Measurements from ENCODE around the gene CNEP1R1. TPM values are rescaled to one million over a fixed set of nuclear protein-coding genes. Genes with fewer than 3 reads are reported as not detected.

CNEP1R1 gene, protein sequence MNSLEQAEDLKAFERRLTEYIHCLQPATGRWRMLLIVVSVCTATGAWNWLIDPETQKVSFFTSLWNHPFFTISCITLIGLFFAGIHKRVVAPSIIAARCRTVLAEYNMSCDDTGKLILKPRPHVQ
- 21.4 to 24.3 TPM (median 22.3 TPM) in 3 replicates for total RNA-seq

- peak within 1 kb of the TSS; percentile 91 for H3K4me3 Mint-ChIP-seq
- peak within 1 kb of the TSS; percentile 95 for H3K27ac Mint-ChIP-seq
These were observed at the start of gene CNEP1R1 for GRCh38 chr16:50024684-50025536. TSS of gene CNEP1R1 (plus strand) at chr16:50025225. CDS start at chr16:50025316, 91 bp downstream.

DNA sequence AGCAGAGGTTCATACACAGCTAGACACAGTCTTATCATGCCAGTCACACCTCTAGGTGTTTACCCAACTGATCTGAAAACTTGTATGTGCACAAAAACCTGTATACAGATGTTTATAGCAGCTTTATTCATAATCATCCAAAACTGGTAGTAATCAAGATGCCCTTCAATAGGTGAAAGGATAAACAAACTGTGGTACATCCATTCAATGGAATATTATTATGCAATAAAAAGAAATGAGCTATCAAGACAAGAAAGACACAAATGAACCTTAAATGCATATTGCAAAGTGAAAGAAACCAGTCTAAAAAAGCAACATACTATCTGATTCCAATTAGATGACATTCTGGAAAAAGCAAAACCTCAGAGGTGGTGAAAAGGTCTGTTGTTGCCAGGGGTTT, 47.6 kb upstream of the CNEP1R1 start:
- no peak for DNase-seq (ENCODE audit: low spot score in 2 of 2, unreplicated experiment in 2 of 2)
- TF ChIP-seq, protein P1, sequence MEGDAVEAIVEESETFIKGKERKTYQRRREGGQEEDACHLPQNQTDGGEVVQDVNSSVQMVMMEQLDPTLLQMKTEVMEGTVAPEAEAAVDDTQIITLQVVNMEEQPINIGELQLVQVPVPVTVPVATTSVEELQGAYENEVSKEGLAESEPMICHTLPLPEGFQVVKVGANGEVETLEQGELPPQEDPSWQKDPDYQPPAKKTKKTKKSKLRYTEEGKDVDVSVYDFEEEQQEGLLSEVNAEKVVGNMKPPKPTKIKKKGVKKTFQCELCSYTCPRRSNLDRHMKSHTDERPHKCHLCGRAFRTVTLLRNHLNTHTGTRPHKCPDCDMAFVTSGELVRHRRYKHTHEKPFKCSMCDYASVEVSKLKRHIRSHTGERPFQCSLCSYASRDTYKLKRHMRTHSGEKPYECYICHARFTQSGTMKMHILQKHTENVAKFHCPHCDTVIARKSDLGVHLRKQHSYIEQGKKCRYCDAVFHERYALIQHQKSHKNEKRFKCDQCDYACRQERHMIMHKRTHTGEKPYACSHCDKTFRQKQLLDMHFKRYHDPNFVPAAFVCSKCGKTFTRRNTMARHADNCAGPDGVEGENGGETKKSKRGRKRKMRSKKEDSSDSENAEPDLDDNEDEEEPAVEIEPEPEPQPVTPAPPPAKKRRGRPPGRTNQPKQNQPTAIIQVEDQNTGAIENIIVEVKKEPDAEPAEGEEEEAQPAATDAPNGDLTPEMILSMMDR (IDR thresholded peaks at IDR 0.05; ENCODE audit: unreplicated experiment) = no peak
- H3K27me3 Mint-ChIP-seq (ENCODE audit: low read depth) = peaks cover 3% of the 10 kb centered on the region
- no peak overlapping the region for H3K4me3 Mint-ChIP-seq
- H3K36me3 Mint-ChIP-seq = no peaks in the 10 kb centered on the region
- H3K27ac Mint-ChIP-seq = no peak overlapping the region
- no peaks in the 10 kb centered on the region for H3K4me1 Mint-ChIP-seq
- H3K9me3 Mint-ChIP-seq = peaks cover 6% of the 10 kb centered on the region

More at GRCh38 chr16:50024684-50025536, at the start of gene CNEP1R1:
- Mint-ChIP-seq H3K27me3 (ENCODE audit: low read depth) (peaks cover 17% of the 10 kb centered on the region), H3K9me3 (no peaks in the 10 kb centered on the region), H3K36me3 (peaks cover 4% of the 10 kb centered on the region), H3K4me1 (peaks cover 11% of the 10 kb centered on the region)
- DNase-seq (ENCODE audit: low spot score in 2 of 2, unreplicated experiment in 2 of 2) = peak; percentile 84 to 94
- TF ChIP-seq, protein P1 (IDR thresholded peaks at IDR 0.05; ENCODE audit: unreplicated experiment) = peak; percentile 95

- Mint-ChIP-seq H3K4me3 (no peak overlapping the region), H3K9me3 (peaks cover 6% of the 10 kb centered on the region), H3K27me3 (ENCODE audit: low read depth) (peaks cover 3% of the 10 kb centered on the region), H3K27ac (no peak overlapping the region), H3K36me3 (no peaks in the 10 kb centered on the region), H3K4me1 (no peaks in the 10 kb centered on the region)
- TF ChIP-seq, protein P1 (IDR thresholded peaks at IDR 0.05; ENCODE audit: unreplicated experiment) = no peak
- no peak for DNase-seq (ENCODE audit: low spot score in 2 of 2, unreplicated experiment in 2 of 2)
These were observed 46.3 kb upstream of the CNEP1R1 start for GRCh38 chr16:49978569-49979326.

DNA sequence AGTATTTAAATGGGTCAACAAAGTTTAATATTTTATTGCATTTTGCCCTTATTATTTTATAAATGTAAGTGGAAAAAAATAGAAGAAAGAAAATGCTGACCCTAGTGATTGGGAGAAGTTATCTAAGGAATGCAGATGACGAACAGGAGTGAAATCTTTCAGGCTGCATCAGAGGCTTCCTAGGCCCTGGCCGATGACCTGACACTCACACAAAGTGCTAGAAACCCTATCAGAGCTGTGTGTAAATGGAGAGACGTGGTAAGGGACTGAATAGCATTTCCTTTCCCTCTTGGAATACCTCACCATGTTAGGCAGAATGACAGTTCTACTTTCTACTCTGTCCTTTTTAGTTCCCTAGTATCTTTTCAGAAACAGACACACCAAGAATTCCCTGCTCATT, 44.9 kb upstream of the CNEP1R1 start:
- Mint-ChIP-seq H3K36me3 (no peaks in the 10 kb centered on the region), H3K9me3 (peaks cover 6% of the 10 kb centered on the region), H3K27ac (no peak overlapping the region), H3K27me3 (ENCODE audit: low read depth) (no peaks in the 10 kb centered on the region), H3K4me3 (no peak overlapping the region), H3K4me1 (no peaks in the 10 kb centered on the region)
- TF ChIP-seq, protein P1 (IDR thresholded peaks at IDR 0.05; ENCODE audit: unreplicated experiment) = no peak
- DNase-seq (ENCODE audit: low spot score in 2 of 2, unreplicated experiment in 2 of 2) = no peak

DNA sequence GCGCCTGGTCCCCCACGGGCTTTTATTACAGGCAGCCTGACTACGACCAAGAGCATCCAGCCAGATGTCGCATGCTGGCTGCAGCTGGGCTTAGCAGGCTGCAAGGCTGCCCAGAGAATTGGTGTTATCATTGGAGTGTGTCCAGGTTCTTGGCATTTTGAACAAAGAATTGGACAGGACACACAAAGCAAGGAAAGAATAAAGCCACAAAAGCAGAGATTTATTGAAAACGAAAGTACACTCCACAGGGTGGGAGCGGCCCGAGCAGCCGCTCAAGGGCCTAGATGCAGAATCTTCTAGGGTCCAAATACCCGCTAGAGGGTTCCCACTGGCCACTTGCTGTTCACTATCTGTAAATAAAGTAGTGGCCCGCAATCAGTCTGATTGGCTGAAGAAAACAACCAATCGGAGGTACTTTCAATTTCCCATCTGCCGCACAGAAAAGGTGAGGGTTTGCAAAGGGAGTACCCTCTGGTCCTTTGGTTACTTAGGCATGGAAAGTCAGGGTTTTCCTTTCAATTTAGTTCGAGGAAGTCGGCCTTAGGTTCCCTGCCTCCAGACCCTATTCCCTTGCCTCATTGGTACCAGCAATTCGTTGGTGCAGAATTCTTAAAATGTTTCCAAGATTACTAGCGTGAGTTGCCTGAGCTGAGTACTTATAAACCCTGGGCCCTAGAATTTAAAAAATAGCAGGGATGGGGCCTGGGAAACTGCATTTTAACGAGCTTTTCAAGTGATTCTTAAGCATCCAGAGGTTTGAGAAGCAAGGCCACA, 38.5 kb upstream of the CNEP1R1 start:
- no peak overlapping the region for H3K27ac Mint-ChIP-seq
- no peaks in the 10 kb centered on the region for H3K36me3 Mint-ChIP-seq
- no peaks in the 10 kb centered on the region for H3K4me1 Mint-ChIP-seq
- TF ChIP-seq, protein P1 (IDR thresholded peaks at IDR 0.05; ENCODE audit: unreplicated experiment) = no peak
- H3K4me3 Mint-ChIP-seq = no peak overlapping the region
- DNase-seq (ENCODE audit: low spot score in 2 of 2, unreplicated experiment in 2 of 2) = no peak
- H3K9me3 Mint-ChIP-seq = no peaks in the 10 kb centered on the region
- H3K27me3 Mint-ChIP-seq (ENCODE audit: low read depth) = no peaks in the 10 kb centered on the region

Data from mesothelial cell of epicardium (in vitro differentiated cells).